B cell (primary cell): ENCODE data around the gene TSC22D4. TPM values are rescaled to one million over a fixed set of nuclear protein-coding genes. Genes with fewer than 3 reads are reported as not detected.

Source experiments
- ATAC-seq: fragments of 200-7000 bp; cut with Tn5 transposase; one replicate; pipeline ENCODE4 v1.10.0; 2021; ENCODE audit warnings: low read depth, mild to moderate bottlenecking, moderate number of reproducible peaks, moderate library complexity
- CTCF ChIA-PET: fragments of 350-600 bp; sonication (Branson Sonifier 250); formaldehyde crosslinking; loops from one replicate; lab custom pipeline; 2021; ENCODE audit warnings: antibody characterized with exemption, inconsistent platforms; lab: Charles Lee
- POLR2A ChIA-PET: fragments of 350-600 bp; sonication (Branson Sonifier 250); formaldehyde crosslinking; loops from one replicate; lab custom pipeline; 2021; ENCODE audit warnings: antibody characterized with exemption; lab: Charles Lee
- DNase-seq: peaks from one replicate; pipeline ENCODE4 v3.0.0; 2013
- H2AFZ ChIP-seq: 2 replicates; pipeline ENCODE4 v1.6.1; 2012; ENCODE audit warnings: mild to moderate bottlenecking, low read depth, low read length; ENCODE audit not compliant: insufficient read depth, poor library complexity, severe bottlenecking
- H3K27ac ChIP-seq, 2 donors: 1 replicate in 1 of 2; 2 replicates in 1 of 2; pipeline ENCODE4 v1.5.1; 2012 to 2013; ENCODE audit warnings: low read length in 2 of 2, mild to moderate bottlenecking in 2 of 2, moderate library complexity in 1 of 2
- H3K27me3 ChIP-seq, 4 experiments: fragments of 200-600 bp in 1 of 4; sonication (generic) in 1 of 4; replicated peaks in 1 of 4; 1 replicate in 2 of 4; 2 replicates in 2 of 4; pipeline versions ENCODE4 v1.6.1 to v1.7.0; 2013 to 2016; ENCODE audit warnings: low read length in 3 of 4, mild to moderate bottlenecking in 2 of 4, mixed read lengths in 1 of 4, moderate library complexity in 1 of 4; ENCODE audit not compliant: insufficient read depth in 4 of 4, control insufficient read depth in 3 of 4; ENCODE audit errors: control extremely low read depth in 1 of 4
- H3K36me3 ChIP-seq, 2 experiments: replicated peaks in 1 of 2; 1 replicate in 1 of 2; 2 replicates in 1 of 2; pipeline versions ENCODE4 v1.6.1 to v1.7.1; 2013; ENCODE audit warnings: low read length in 1 of 2; ENCODE audit not compliant: insufficient read depth in 2 of 2, control insufficient read depth in 1 of 2; ENCODE audit errors: control extremely low read depth in 1 of 2, extremely low read depth in 1 of 2
- H3K4me1 ChIP-seq, 2 donors: fragments of 200-600 bp in 1 of 2; sonication (generic) in 1 of 2; 1 replicate in 1 of 2; 2 replicates in 1 of 2; pipeline versions ENCODE4 v1.5.1 to v1.6.1; 2013 to 2017; ENCODE audit warnings: low read length in 2 of 2; ENCODE audit not compliant: control insufficient read depth in 2 of 2, insufficient read depth in 2 of 2
- H3K4me2 ChIP-seq: replicated peaks from 2 replicates; pipeline ENCODE3; 2012; ENCODE audit warnings: mild to moderate bottlenecking, low read depth, low read length; ENCODE audit not compliant: poor library complexity, severe bottlenecking
- H3K4me3 ChIP-seq, 5 experiments: fragments of 200-600 bp in 1 of 5; sonication (generic) in 1 of 5; 1 replicate in 3 of 5; 2 replicates in 2 of 5; pipeline versions ENCODE4 v1.5.1 to v1.7.0; 2011 to 2016; ENCODE audit warnings: low read length in 4 of 5, mild to moderate bottlenecking in 4 of 5, low read depth in 2 of 5, control low read depth in 1 of 5, moderate library complexity in 1 of 5; ENCODE audit not compliant: insufficient read depth in 1 of 5; ENCODE audit errors: control extremely low read depth in 1 of 5, extremely low read depth in 1 of 5
- H3K79me2 ChIP-seq: fragments of 200-600 bp; sonication (generic); one replicate; pipeline ENCODE4 v1.6.0; 2016; ENCODE audit warnings: low read length; ENCODE audit not compliant: control insufficient read depth, insufficient read depth
- H3K9ac ChIP-seq: fragments of 200-600 bp; sonication (generic); 2 replicates; pipeline ENCODE4 v1.6.1; 2017; ENCODE audit warnings: mild to moderate bottlenecking, low read length, moderate library complexity
- H3K9me3 ChIP-seq, 3 donors: one replicate each; pipeline versions ENCODE4 v1.6.1 to v1.7.1; 2013; ENCODE audit warnings: low read length in 2 of 3; ENCODE audit not compliant: control insufficient read depth in 2 of 3, insufficient read depth in 1 of 3; ENCODE audit errors: control extremely low read depth in 1 of 3
- H4K20me1 ChIP-seq: 2 replicates; pipeline ENCODE4 v1.6.0; 2012; ENCODE audit warnings: mild to moderate bottlenecking, low read length; ENCODE audit not compliant: insufficient read depth, control insufficient read depth, poor library complexity, severe bottlenecking
- H3K27ac Mint-ChIP-seq: one replicate; pipeline ENCODE4 v1.8.0; 2021; ENCODE audit warnings: mixed read lengths
- H3K27me3 Mint-ChIP-seq: one replicate; pipeline ENCODE4 v1.8.0; 2021; ENCODE audit warnings: mixed read lengths
- H3K4me1 Mint-ChIP-seq: one replicate; pipeline ENCODE4 v1.8.0; 2021; ENCODE audit warnings: mixed read lengths
- H3K4me3 Mint-ChIP-seq: one replicate; pipeline ENCODE4 v1.8.0; 2021; ENCODE audit warnings: mixed read lengths
- H3K9me3 Mint-ChIP-seq: one replicate; pipeline ENCODE4 v1.8.0; 2022; ENCODE audit warnings: mixed read lengths; ENCODE audit not compliant: insufficient read depth
- EZH2 ChIP-seq: IDR thresholded peaks from 2 replicates; pipeline ENCODE4 v1.6.1; 2012; ENCODE audit warnings: borderline replicate concordance, low read depth, mild to moderate bottlenecking, moderate library complexity, low read length; ENCODE audit not compliant: insufficient read depth, poor library complexity, severe bottlenecking
- WGBS: methylation state at CpG from one replicate; pipeline ENCODE4 v1.1.5; 2013; ENCODE audit warnings: missing lambda C conversion rate; ENCODE audit not compliant: insufficient coverage; 5-methylcytosine and 5-hydroxymethylcytosine counted together
- intact Hi-C: fragments of 100-400 bp; cut with micrococcal nuclease; formaldehyde crosslinking; loops from one replicate; pipeline ENCODE4 v1.10.0; 2022
- polyA plus RNA-seq: library from polyadenylated mRNA; depleted of rRNA; stranded (reverse); fragments of >200 nt; gene quantifications from 2 replicates; pipeline ENCODE4 v1.2.3, GENCODE V29; 2012
- total RNA-seq, 2 donors: library from RNA; stranded (reverse); fragments of 120-200 nt in 1 of 2; gene quantifications; 1 replicate in 1 of 2; 2 replicates in 1 of 2; pipeline versions ENCODE4 v1.2.3 to v1.2.4, GENCODE V29; 2013 to 2022
- TF ChIP-seq, protein P1 (sequence below): fragments of 200-600 bp; IDR thresholded peaks from one replicate; pipeline ENCODE4 v1.8.0; 2022; ENCODE audit warnings: antibody characterized with exemption, mild to moderate bottlenecking

Gene TSC22D4
- total and polyA plus RNA-seq, 2 donors (not counting 1 experiment from before 2014, with no cell fraction given) = 80.2 to 92.8 TPM

DNA sequence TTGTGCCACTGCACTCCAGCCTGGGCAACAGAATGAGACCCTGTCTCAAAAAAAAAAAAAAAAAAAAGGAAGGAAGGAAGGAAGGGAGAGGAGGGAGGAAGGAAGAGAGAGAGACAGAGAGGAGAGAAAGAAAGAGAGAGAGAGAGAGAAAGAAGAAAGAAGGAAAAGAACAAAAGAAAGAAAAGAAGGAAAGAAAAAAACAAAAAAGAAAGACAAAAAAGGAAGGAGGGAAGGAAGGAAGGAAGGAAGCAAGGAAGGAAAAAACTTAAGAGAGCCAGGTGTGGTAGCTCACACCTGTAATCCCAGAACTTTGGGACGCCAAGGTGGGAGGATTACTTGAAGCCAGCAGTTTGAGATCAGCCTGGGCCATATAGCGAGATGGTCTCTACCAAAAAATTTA is 14.2 kb downstream of the TSC22D4 start:
- Histone ChIP-seq H4K20me1 (peaks cover 33% of the 10 kb centered on the region), H3K9me3 (no peaks in the 10 kb centered on the region), H3K4me2 (no peak overlapping the region), H3K27ac (no peak overlapping the region), H3K9ac (no peak overlapping the region), H3K27me3 (no peaks in the 10 kb centered on the region), H3K4me1 (peaks cover 3 to 4% of the 10 kb centered on the region in 2 donors), H3K79me2 (peaks cover 25% of the 10 kb centered on the region), H3K4me3 (no peak overlapping the region), H2AFZ (no peak overlapping the region), H3K36me3 (peaks cover 4 to 31% of the 10 kb centered on the region in 2 experiments)
- TF ChIP-seq EZH2 = no peak
- TF ChIP-seq, protein P1, sequence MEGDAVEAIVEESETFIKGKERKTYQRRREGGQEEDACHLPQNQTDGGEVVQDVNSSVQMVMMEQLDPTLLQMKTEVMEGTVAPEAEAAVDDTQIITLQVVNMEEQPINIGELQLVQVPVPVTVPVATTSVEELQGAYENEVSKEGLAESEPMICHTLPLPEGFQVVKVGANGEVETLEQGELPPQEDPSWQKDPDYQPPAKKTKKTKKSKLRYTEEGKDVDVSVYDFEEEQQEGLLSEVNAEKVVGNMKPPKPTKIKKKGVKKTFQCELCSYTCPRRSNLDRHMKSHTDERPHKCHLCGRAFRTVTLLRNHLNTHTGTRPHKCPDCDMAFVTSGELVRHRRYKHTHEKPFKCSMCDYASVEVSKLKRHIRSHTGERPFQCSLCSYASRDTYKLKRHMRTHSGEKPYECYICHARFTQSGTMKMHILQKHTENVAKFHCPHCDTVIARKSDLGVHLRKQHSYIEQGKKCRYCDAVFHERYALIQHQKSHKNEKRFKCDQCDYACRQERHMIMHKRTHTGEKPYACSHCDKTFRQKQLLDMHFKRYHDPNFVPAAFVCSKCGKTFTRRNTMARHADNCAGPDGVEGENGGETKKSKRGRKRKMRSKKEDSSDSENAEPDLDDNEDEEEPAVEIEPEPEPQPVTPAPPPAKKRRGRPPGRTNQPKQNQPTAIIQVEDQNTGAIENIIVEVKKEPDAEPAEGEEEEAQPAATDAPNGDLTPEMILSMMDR = no peak
- intact Hi-C loops = no loop called here
- peaks cover 3% of the 10 kb centered on the region for H3K4me1 Mint-ChIP-seq
- H3K27me3 Mint-ChIP-seq = no peaks in the 10 kb centered on the region
- no peaks in the 10 kb centered on the region for H3K9me3 Mint-ChIP-seq
- H3K4me3 Mint-ChIP-seq = no peak overlapping the region
- WGBS = 80% methylated on average over 1 of the region's 2 CpGs
- no peak for DNase-seq
- CTCF ChIA-PET = interaction anchor here (1.1 to 2.6 kb wide), 6 partner anchors 15 to 124 kb away, joined by 3 to 15 read pairs (median 6); partner anchors contain the start of gene TSC22D4
- ATAC-seq = no peak
- no peak overlapping the region for H3K27ac Mint-ChIP-seq
- POLR2A ChIA-PET = interaction anchor here (0.6 kb wide), 1 partner anchor 11 kb away, joined by 7 read pairs; no protein-coding TSS in a partner anchor

DNA sequence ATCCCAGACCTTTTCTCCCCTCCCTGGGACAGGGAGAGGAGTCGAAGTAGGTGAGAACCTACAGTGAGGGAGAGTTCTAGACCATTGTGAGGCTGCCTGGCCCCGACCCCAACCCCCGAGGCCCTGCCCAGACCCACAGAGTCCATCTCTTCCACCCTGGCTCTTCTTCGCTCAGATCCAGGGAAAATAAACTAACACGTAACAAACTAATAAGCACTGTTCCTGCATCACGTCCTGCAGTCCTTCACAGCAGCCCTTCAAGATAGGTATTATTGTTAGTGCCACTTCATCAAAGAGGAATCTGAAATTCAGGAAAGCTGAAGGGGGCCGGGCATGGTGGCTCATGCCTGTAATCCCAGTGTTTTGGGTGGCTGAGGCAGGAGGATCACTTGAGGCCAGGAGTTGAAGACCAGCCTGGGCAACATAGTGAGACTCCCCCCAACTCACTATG is 14.8 kb downstream of the TSC22D4 start, which contains the start of gene SPACDR:
Gene SPACDR (minus strand): TSS at position 51 of the 451 bp plus-strand sequence. CDS start 235 bp downstream, outside the sequence.
- H3K9me3 Mint-ChIP-seq = no peaks in the 10 kb centered on the region
- no peaks in the 10 kb centered on the region for H3K27me3 Mint-ChIP-seq
- H3K4me1 Mint-ChIP-seq = peaks cover 2% of the 10 kb centered on the region
- H3K27ac Mint-ChIP-seq = no peak within 1 kb of the TSS
- CTCF ChIA-PET = interaction anchor here (1.1 to 2.6 kb wide), 3 partner anchors 18 to 100 kb away, joined by 3 to 15 read pairs (median 5); no protein-coding TSS in a partner anchor
- Histone ChIP-seq H3K27ac (no peak within 1 kb of the TSS), H3K9ac (no peak within 1 kb of the TSS), H2AFZ (no peak within 1 kb of the TSS), H3K79me2 (peaks cover 25% of the 10 kb centered on the region), H4K20me1 (peaks cover 27% of the 10 kb centered on the region), H3K4me2 (no peak within 1 kb of the TSS), H3K4me1 (no peaks in the 10 kb centered on the region), H3K36me3 (peaks cover 4 to 29% of the 10 kb centered on the region in 2 experiments), H3K27me3 (no peaks in the 10 kb centered on the region), H3K4me3 (no peak within 1 kb of the TSS), H3K9me3 (no peaks in the 10 kb centered on the region)
- POLR2A ChIA-PET = interaction anchor here (0.6 kb wide), 1 partner anchor 35 kb away, joined by 6 read pairs; the partner anchor contains the start of gene MEPCE
- TF ChIP-seq, protein P1 = no peak
- TF ChIP-seq EZH2 = no peak
- no CpG with 5 or more reads among the region's 7 CpGs for WGBS
- intact Hi-C loops = no loop called here
- no peak within 1 kb of the TSS for H3K4me3 Mint-ChIP-seq
- no peak for DNase-seq
- no peak for ATAC-seq
